GM18868 (cell line): Measurements from ENCODE around the gene MAGEB10.
"Not testable (repeated sequence)": the region's sequence is repeated elsewhere in the genome, so short reads cannot be mapped to it uniquely, and the experiment has no call there.

Source experiments
- ATAC-seq: cut with Tn5 transposase; IDR thresholded peaks from one replicate; pipeline ENCODE4 v1.9.1; 2021; ENCODE audit warnings: mild to moderate bottlenecking, moderate library complexity; ENCODE audit not compliant: unreplicated experiment

MAGEB10 gene, protein sequence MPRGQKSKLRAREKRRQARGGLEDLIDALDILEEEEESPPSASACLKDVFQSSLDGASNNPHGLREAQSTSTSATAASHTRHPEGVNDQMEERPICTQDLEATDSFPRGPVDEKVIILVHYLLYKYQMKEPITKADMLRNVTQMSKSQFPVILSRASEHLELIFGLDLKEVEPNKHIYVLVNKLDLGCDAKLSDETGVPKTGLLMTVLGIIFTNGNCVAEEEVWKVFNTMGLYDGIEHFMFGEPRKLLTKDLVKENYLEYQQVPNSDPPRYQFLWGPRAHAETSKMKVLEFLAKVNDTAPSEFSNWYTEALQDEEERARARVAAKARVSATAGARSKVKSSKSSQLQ

DNA sequence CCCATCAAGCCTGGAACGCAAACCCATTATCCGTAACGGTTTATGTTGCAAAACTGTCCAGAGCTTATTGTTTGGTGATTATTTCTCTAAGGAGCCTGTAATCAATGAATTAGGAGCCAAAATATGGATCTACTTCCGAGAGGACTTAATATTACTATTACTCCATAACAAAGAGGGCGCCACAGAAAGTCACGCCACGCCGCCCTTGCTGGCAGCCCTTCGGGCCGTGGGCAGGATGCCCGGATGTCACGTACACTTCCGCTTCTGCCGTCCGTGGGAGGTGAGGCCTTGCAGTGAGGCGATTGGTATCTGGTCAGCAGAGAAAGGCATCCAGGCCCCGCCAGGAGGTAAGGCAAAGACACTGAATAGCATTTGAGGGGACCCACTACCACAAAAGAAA lies at the start of gene MAGEB10:
Gene MAGEB10, plus strand, starts transcription at position 301 of the 400 bp plus-strand sequence. CDS start 13,317 bp downstream, outside the sequence.
- ATAC-seq = no peak

DNA sequence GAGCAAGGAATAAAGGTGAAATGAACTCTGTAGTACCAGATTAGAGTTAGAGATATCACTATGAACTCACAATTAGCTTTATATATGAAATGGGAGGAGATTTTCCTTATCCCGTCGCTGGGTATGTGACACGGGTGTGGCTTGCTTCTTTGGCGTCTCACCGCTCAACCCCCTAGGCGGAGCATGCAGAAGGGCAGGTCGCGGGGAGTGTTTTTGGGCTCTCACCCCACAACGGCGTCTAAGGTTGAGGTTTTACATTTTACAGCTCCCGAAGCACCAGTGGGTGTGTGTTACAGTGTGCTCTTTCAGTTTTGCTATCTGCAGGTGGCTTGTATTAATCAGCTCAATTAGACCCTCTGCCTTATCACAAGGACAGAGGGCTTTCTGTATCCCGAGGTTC lies 42.1 kb upstream of the MAGEB10 start:
- ATAC-seq = no peak

DNA sequence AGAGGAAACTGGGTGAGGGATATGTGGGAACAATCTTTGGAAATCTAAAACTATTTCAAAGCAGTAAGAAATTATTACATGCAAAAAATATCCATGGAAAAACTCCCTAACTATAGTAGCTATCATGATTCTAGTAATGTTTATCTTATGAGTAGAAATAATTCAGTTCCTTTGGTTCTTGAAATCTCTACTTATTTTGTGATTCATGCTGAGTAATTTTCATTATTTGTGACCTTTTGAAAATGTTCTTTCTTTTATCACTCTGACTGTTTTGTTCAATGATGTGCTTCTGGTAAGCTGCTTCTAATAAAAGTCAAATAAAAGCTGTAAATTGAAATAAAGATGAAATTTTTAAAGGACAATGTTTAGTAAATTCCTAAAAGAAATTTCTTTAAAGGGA lies 40.4 kb upstream of the MAGEB10 start:
- no peak for ATAC-seq

DNA sequence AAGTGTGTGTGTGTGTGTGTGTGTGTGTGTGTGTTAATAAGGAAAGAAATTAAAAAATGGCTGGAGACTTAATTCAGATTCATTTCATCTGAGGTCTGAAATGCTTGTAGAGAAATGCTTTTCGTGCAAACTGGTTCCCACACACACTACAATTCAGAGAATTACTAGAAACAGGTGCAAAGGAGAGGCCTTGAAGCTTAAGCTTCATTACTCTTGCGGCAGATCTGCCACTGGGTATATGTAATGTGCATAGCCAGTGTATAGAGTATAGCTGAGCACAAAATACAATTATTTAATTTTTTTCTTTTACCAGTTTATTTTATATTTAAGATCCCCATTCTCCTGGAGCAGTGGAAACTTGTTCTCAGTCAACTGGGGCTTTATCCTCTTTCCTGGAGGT lies 31.8 kb upstream of the MAGEB10 start:
- no peak for ATAC-seq

DNA sequence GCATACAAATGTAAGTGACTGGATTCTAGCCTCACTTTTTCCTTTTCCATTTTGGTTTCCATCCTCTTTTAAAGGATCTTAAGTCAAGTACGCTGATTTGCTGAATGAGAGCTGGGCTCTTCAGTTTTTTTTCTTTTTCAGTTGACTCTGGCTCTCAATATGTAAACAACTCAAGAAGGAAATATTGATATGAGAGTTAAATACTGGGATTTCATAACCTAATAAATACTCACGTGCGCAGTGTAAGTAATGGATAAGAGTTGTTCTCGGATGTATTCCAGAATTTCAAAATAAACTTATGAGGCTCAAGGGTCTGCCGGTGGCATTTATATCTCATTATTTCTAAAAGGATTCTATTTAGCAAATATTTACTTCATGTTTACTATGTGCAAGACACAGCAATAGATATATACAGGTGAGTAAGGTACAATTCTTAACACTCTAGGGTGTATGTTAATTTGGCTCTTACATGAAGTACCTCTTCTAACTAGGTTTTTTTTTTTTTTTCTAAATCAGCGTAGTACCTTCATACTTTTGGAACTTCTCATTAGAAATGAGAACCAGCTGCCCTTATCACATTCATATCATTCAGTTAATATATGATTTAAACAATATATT lies 11.0 kb upstream of the MAGEB10 start:
- ATAC-seq = no peak

DNA sequence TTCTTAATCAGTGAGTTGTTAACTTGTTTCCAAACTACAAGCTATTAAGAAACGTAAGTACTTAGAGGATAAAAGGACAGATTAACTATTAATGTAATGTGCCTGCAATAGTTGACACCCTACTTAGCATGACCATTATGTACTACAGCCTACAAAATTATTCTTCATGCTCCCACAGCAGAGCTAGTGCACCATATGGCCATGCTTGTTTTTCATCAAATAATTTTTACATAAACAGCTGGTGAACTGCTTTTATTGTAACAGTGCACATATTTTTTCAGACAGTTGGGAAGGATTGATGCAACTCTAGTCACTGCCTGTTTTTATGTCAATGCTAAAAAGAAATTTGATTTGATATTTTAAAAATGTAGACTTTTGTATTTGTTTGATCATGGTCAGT lies 10.2 kb upstream of the MAGEB10 start:
- ATAC-seq = no peak

DNA sequence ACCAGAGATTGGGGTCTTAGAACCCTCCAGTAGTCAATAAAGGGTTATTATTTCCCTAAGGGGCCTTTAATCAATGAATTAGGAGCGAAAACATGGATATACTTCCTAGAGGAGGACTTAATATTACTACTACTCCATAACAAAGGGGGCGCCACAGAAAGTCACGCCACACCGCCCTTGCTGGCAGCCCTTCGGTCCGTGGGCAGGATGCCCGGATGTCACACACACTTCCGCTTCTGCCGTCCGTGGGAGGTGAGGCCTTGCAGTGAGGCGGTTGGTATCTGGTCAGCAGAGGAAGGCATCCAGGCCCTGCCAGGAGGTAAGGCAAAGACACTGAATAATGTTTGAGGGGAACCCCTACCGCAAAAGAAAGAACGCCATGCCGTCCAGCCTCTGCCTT lies 436 bp downstream of the MAGEB10 start:
- no peak for ATAC-seq

DNA sequence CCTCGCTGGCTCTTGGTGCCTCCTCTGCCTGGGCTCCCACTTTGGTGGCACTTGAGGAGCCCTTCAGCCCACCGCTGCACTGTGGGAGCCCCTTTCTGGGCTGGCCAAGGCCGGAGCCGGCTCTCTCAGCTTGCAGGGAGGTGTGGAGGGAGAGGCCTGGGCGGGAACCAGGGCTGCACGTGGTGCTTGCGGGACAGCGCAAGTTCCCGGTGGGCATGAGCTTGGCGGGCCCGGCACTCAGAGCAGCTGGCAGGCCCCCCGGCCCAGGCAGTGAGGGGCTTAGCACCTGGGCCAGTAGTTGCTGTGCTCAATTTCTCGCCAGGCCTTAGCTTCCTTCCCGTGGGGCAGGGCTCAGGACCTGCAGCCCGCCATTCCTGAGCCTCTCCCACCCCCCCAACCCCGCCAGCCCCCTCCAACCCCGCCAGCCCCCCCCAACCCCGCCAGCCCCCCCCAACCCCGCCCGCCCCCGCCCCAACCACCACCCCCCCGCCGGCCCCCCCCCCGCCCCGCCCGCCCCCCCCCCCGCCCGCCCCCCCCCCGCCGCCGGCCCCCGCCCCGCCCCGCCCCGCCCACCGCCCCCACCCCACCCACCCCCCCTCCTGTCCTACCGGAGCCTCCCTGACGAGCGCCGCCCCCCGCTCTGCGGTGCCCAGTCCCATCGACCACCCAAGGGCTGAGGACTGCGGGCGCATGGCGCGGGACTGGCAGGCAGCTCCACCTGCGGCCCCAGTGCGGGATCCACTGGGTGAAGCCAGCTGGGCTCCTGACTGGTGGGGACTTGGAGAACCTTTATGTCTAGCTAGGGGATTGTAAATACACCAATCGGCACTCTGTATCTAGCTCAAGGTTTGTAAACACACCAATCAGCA lies 1.4 kb downstream of the MAGEB10 start:
- ATAC-seq = not testable (repeated sequence)

DNA sequence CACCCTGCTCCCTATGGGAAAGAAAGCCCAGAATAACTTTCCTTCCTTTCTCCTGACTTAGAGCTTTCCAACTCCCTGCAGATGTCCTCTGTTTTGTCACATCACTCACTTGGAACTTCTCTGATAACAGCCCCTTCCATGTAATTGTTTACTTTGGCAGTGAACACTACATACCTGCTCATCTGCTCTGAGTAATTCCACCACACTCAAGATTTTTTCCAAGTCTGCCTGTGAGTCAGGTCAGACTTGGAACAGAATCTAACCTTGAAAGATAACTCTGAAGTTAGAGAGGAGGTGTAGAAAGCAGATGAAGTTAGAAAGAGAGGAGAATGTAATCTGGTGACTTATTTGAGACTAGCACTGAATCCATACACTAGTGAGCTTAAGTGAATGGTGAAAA lies 7.4 kb downstream of the MAGEB10 start:
- ATAC-seq = no peak

DNA sequence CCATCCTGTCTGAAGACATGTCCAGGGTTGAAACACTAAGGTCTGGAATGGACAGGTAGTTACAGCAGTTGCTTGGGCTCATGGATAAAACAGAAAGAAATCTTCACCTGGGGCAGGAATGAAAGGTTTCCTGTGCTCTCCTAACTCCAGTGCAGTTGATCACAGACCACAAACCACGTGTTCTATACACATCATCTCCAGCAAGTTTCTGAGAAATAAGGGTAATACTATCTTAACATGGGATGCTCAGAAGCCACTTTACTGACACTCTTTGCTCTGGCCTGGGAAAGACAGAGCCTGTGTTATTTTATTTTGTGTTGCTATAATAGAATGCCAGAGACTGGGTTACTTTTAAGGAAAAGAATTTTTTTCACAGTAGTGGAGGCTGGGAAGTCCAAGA lies 16.0 kb downstream of the MAGEB10 start:
- no peak for ATAC-seq

DNA sequence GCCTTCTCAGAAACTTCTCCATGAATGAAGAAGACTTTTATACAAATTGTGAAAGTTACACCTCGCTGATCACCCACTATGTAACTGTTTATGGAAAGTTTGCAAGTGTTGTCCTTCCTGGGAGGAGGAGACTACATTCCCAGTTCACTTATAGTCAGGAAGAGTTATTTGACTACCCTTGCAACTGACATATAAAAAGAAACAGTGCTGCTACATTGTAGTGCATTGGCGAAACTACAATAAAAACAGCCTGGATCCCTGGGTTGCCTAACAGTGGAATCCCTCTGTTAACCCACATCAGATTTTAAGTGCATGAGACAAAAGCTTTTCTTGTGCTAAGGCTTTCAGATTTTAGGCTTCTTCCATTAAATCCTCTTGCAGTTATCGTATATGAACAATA lies 30.4 kb downstream of the MAGEB10 start:
- no peak for ATAC-seq

DNA sequence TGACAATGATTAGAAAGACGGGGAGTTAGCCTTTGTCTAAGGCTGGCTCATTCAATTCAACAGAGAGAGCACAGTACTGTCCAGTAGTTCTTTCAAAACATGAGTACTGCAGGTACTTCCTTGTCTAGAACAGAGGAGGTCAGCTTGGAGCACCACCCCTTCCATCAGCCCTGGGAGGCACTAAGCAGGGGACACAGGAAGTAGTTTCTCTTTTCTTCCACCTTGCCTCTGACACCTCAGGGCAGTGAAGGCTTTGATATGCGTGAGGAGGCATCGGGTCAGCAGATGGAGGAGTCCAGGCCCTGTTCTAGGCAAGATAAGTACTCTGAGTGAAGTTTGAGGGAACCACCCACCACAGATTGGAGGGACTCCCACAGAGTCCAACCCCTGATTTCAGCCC lies 33.1 kb downstream of the MAGEB10 start:
- ATAC-seq = no peak

DNA sequence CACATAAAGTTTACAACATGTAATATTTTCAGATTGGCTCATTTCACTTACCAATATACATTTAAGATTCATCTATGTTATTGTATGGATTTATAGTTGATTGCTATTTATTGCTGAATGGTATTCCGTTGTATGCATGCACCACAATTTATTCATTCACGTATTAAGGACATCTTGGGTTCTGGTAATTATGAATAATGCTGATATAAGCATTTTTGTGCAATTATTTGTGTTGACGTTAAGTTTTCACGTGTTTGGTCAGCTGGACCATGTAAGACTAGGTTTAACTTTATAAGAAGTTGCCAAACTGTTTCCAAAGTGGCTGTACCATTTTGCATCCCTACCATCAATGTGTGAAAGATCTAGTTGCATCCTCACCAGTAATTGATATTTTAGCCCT lies 35.1 kb downstream of the MAGEB10 start:
- no peak for ATAC-seq

DNA sequence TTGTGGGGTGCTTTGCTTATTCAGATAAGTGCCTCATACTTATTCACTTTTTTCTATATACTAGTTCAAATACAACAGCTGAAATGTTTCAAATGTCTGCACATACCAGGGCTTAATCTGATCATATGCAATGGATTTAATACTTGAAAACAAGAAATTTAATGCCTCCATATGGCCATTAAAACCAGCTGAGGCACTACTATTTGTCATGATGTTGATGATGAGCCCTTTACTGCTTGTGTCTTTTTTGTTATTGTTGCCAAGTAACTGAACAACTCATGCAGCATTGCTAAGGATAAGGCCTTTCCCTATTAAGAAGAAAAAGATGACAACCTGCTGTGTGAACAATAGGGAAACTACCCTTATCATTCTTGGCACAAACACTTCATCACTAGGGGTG lies 52.5 kb downstream of the MAGEB10 start:
- no peak for ATAC-seq

DNA sequence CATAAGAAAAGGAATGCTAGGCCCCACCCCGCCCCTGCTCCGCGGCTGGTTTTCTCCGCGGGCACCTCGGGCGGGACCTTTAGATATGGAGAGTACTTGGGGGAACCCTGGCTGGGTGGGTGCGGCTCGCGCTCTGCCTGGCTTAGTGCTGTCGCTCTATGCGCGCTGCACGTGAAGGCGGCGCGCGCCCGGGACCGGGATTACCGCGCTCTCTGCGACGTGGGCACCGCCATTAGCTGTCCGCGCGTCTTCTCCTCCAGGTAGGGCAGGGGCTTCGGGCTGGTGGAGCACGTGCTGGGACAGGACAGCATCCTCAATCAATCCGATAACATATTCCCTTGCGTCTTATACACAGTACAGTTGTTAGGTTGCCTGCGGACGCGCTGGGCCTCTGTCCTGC lies 56.0 kb downstream of the MAGEB10 start:
- ATAC-seq = no peak
